HepG2 (cell line): Measurements from ENCODE around the gene DDX20. TPM values are rescaled to one million over a fixed set of nuclear protein-coding genes. Genes with fewer than 3 reads are reported as not detected.

Source experiments
- CCDC6 ChIP-seq: sonication (generic); formaldehyde crosslinking; IDR thresholded peaks from 2 replicates; pipeline ENCODE4 v1.8.1; 2022; ENCODE audit warnings: mild to moderate bottlenecking, missing genetic modification reagents, moderate library complexity
- GFI1 ChIP-seq: sonication (generic); formaldehyde crosslinking; IDR thresholded peaks from 2 replicates; pipeline ENCODE4 v1.5.0; 2020; ENCODE audit warnings: missing genetic modification reagents, mild to moderate bottlenecking, borderline replicate concordance
- GTF3A ChIP-seq: sonication (generic); formaldehyde crosslinking; conservative IDR thresholded peaks from 2 replicates; pipeline ENCODE4 v1.4.0; 2020; ENCODE audit warnings: mild to moderate bottlenecking, missing genetic modification reagents
- HDAC2 ChIP-seq: sonication (generic); formaldehyde crosslinking; IDR thresholded peaks from 2 replicates; pipeline ENCODE4 v1.4.0; 2020; ENCODE audit warnings: missing genetic modification reagents
- KMT2B ChIP-seq: IDR thresholded peaks from 2 replicates; pipeline ENCODE4 v1.6.1; 2016; ENCODE audit warnings: missing genetic modification reagents, missing compliant biosample characterization
- NONO ChIP-seq, 2 experiments: fragments of 450-650 bp in 1 of 2; sonication (generic) in 1 of 2; formaldehyde crosslinking in 1 of 2; IDR thresholded peaks in 1 of 2; conservative IDR thresholded peaks in 1 of 2; 2 replicates each; pipeline versions ENCODE4 v1.6.1 to v1.8.0; 2017 to 2022; ENCODE audit warnings: mild to moderate bottlenecking in 1 of 2, missing genetic modification reagents in 1 of 2, moderate library complexity in 1 of 2
- NR2F6 ChIP-seq, 2 experiments: IDR thresholded peaks; 2 replicates each; pipeline ENCODE4 v1.6.1; 2016; ENCODE audit warnings: antibody characterized with exemption in 1 of 2, mild to moderate bottlenecking in 1 of 2
- POLR2AphosphoS5 ChIP-seq: IDR thresholded peaks from 2 replicates; pipeline ENCODE4 v1.6.1; 2012; ENCODE audit warnings: low read depth, low read length
- POLR2G ChIP-seq: fragments of 200-400 bp; formaldehyde crosslinking; IDR thresholded peaks from 2 replicates; pipeline ENCODE4 v1.6.1; 2018; ENCODE audit warnings: mild to moderate bottlenecking, low read depth, low read length, moderate library complexity
- SNRNP70 ChIP-seq: fragments of 200-400 bp; formaldehyde crosslinking; IDR thresholded peaks from 2 replicates; pipeline ENCODE4 v1.6.1; 2017; ENCODE audit warnings: mild to moderate bottlenecking, low read depth, low read length, moderate library complexity
- SP4 ChIP-seq: sonication (generic); formaldehyde crosslinking; IDR thresholded peaks from 2 replicates; pipeline ENCODE4 v1.8.1; 2023; ENCODE audit warnings: mild to moderate bottlenecking, missing genetic modification reagents
- TAF15 ChIP-seq: fragments of 200-400 bp; formaldehyde crosslinking; IDR thresholded peaks from one replicate; pipeline ENCODE4 v1.6.1; 2018; ENCODE audit warnings: mild to moderate bottlenecking, low read depth, low read length; ENCODE audit not compliant: poor library complexity, severe bottlenecking
- TCF12 ChIP-seq, 2 experiments: fragments of 450-650 bp in 1 of 2; sonication (generic) in 1 of 2; formaldehyde crosslinking in 1 of 2; IDR thresholded peaks; 2 replicates each; pipeline versions ENCODE4 v1.6.1 to v1.8.0; 2017 to 2022; ENCODE audit warnings: antibody characterized with exemption in 1 of 2, mild to moderate bottlenecking in 1 of 2, missing genetic modification reagents in 1 of 2, moderate library complexity in 1 of 2
- ZNF550 ChIP-seq: sonication (generic); formaldehyde crosslinking; IDR thresholded peaks from 2 replicates; pipeline ENCODE4 v1.4.0; 2020; ENCODE audit warnings: mild to moderate bottlenecking, missing genetic modification reagents, borderline replicate concordance
- ZNF564 ChIP-seq: sonication (generic); formaldehyde crosslinking; IDR thresholded peaks from 2 replicates; pipeline ENCODE4 v1.8.1; 2023; ENCODE audit warnings: mild to moderate bottlenecking, missing genetic modification reagents
- ZNF772 ChIP-seq: sonication (generic); formaldehyde crosslinking; IDR thresholded peaks from 2 replicates; pipeline ENCODE4 v1.5.0; 2020; ENCODE audit warnings: mild to moderate bottlenecking, missing genetic modification reagents
- ZNF839 ChIP-seq: sonication (generic); formaldehyde crosslinking; IDR thresholded peaks from 2 replicates; pipeline ENCODE4 v1.4.0; 2020; ENCODE audit warnings: missing genetic modification reagents, mild to moderate bottlenecking, borderline replicate concordance
- ZSCAN22 ChIP-seq: sonication (generic); formaldehyde crosslinking; IDR thresholded peaks from 2 replicates; pipeline ENCODE4 v1.4.0; 2020; ENCODE audit warnings: mild to moderate bottlenecking, missing genetic modification reagents
- polyA plus RNA-seq, 8 experiments: library from polyadenylated mRNA; depleted of rRNA in 3 of 8; stranded (reverse) in 7 of 8; unstranded in 1 of 8; fragments of >200 nt; fragmentation: Illumina TruSeq in 4 of 8; extraction: Trizol in 4 of 8; gene quantifications; 2 replicates each; pipeline versions ENCODE4 v1.2.1 to v1.2.3, GENCODE V29; 2011 to 2016; ENCODE audit warnings: low read depth in 4 of 8, missing spikeins in 1 of 8, mixed read lengths in 1 of 8; ENCODE audit not compliant: insufficient read depth in 1 of 8
- total RNA-seq, 5 experiments: library from RNA; depleted of rRNA; stranded (reverse); fragments of >200 nt; fragmentation: Illumina TruSeq; extraction: Trizol; gene quantifications; 2 replicates each; pipeline ENCODE4 v1.2.3, GENCODE V29; 2016; ENCODE audit warnings: low read depth in 1 of 5
- TF ChIP-seq, protein P1 (sequence below): sonication (generic); formaldehyde crosslinking; IDR thresholded peaks from 2 replicates; pipeline ENCODE4 v1.4.0; 2020; ENCODE audit warnings: missing genetic modification reagents
- TF ChIP-seq, protein P2 (sequence below): IDR thresholded peaks from 2 replicates; pipeline ENCODE4 v1.4.0; 2020; ENCODE audit warnings: mild to moderate bottlenecking, missing genetic modification reagents

Gene DDX20
- total and polyA plus RNA-seq, 2 of the 13 experiments (the other 11 are each of a cell fraction or from before 2014, with no cell fraction given) = 4.0 to 14.3 TPM

DNA sequence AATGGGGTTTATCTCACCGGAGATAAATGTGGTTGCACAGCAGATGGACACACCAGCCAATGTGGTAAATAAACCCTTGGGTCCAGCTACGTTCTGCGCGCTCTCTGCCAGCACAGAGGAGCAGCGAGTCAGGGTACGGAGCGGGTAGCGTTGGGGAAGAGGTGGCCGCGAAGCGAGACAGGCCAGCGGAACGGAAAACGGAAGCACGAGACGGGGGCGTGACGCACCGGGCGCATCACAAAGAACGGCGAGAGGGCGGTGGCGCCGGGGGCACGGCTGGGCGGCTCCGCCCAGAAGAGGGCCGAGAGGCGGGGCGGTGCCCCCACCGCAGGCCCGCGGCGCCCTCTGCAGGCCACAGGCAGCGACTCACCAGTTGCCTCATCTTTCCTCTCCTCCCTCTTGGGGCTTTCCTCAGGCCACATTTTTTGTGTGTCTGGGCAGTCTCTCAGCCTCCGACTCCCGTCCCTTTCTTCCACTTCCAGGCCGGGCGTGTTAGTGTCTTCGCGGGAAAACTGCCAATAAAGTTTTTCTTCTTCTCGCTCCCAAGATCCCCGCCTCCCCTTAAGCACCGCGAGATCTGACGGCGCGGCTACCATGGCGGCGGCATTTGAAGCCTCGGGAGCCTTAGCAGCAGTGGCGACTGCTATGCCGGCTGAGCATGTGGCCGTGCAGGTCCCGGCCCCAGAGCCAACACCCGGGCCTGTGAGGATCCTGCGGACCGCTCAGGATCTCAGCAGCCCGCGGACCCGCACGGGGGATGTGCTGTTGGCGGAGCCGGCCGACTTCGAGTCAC is at the start of gene DDX20 (continued):
- TF ChIP-seq, protein P1, sequence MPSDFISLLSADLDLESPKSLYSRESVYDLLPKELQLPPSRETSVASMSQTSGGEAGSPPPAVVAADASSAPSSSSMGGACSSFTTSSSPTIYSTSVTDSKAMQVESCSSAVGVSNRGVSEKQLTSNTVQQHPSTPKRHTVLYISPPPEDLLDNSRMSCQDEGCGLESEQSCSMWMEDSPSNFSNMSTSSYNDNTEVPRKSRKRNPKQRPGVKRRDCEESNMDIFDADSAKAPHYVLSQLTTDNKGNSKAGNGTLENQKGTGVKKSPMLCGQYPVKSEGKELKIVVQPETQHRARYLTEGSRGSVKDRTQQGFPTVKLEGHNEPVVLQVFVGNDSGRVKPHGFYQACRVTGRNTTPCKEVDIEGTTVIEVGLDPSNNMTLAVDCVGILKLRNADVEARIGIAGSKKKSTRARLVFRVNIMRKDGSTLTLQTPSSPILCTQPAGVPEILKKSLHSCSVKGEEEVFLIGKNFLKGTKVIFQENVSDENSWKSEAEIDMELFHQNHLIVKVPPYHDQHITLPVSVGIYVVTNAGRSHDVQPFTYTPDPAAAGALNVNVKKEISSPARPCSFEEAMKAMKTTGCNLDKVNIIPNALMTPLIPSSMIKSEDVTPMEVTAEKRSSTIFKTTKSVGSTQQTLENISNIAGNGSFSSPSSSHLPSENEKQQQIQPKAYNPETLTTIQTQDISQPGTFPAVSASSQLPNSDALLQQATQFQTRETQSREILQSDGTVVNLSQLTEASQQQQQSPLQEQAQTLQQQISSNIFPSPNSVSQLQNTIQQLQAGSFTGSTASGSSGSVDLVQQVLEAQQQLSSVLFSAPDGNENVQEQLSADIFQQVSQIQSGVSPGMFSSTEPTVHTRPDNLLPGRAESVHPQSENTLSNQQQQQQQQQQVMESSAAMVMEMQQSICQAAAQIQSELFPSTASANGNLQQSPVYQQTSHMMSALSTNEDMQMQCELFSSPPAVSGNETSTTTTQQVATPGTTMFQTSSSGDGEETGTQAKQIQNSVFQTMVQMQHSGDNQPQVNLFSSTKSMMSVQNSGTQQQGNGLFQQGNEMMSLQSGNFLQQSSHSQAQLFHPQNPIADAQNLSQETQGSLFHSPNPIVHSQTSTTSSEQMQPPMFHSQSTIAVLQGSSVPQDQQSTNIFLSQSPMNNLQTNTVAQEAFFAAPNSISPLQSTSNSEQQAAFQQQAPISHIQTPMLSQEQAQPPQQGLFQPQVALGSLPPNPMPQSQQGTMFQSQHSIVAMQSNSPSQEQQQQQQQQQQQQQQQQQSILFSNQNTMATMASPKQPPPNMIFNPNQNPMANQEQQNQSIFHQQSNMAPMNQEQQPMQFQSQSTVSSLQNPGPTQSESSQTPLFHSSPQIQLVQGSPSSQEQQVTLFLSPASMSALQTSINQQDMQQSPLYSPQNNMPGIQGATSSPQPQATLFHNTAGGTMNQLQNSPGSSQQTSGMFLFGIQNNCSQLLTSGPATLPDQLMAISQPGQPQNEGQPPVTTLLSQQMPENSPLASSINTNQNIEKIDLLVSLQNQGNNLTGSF (CRISPR knock-in tag) = no peak
- TF ChIP-seq HDAC2 (CRISPR knock-in tag) (peak; percentile 34; the same call in 1 of the 2 replicates), ZNF564 (no peak; the same call in 1 of the 2 replicates), TCF12 (IDR thresholded peaks at IDR 0.05) (no peak), TCF12 (CRISPR knock-in tag; IDR thresholded peaks at IDR 0.05) (no peak), POLR2G (peak; percentile 82), CCDC6 (peak; percentile 33; the same call in 1 of the 2 replicates), GTF3A (CRISPR knock-in tag) (no peak), NONO (IDR thresholded peaks at IDR 0.05) (no peak), NONO (CRISPR knock-in tag; conservative IDR thresholded peaks at IDR 0.05) (peak; percentile 77), SP4 (CRISPR knock-in tag) (peak; percentile 90), POLR2AphosphoS5 (peak; percentile 54), ZNF772 (CRISPR knock-in tag) (peak; percentile 70; the same call in 1 of the 2 replicates), TAF15 (no peak), ZSCAN22 (CRISPR knock-in tag) (no peak), ZNF550 (CRISPR knock-in tag) (no peak), GFI1 (CRISPR knock-in tag) (no peak), ZNF839 (CRISPR knock-in tag) (0 out of 2 replicates have a peak, but pooled peaks have one; percentile 35), NR2F6 (IDR thresholded peaks at IDR 0.05) (no peak), NR2F6 (CRISPR knock-in tag; IDR thresholded peaks at IDR 0.05) (peak; percentile 17; the same call in 1 of the 2 replicates), SNRNP70 (no peak), KMT2B (CRISPR knock-in tag) (peak; percentile 97)
- TF ChIP-seq, protein P2, sequence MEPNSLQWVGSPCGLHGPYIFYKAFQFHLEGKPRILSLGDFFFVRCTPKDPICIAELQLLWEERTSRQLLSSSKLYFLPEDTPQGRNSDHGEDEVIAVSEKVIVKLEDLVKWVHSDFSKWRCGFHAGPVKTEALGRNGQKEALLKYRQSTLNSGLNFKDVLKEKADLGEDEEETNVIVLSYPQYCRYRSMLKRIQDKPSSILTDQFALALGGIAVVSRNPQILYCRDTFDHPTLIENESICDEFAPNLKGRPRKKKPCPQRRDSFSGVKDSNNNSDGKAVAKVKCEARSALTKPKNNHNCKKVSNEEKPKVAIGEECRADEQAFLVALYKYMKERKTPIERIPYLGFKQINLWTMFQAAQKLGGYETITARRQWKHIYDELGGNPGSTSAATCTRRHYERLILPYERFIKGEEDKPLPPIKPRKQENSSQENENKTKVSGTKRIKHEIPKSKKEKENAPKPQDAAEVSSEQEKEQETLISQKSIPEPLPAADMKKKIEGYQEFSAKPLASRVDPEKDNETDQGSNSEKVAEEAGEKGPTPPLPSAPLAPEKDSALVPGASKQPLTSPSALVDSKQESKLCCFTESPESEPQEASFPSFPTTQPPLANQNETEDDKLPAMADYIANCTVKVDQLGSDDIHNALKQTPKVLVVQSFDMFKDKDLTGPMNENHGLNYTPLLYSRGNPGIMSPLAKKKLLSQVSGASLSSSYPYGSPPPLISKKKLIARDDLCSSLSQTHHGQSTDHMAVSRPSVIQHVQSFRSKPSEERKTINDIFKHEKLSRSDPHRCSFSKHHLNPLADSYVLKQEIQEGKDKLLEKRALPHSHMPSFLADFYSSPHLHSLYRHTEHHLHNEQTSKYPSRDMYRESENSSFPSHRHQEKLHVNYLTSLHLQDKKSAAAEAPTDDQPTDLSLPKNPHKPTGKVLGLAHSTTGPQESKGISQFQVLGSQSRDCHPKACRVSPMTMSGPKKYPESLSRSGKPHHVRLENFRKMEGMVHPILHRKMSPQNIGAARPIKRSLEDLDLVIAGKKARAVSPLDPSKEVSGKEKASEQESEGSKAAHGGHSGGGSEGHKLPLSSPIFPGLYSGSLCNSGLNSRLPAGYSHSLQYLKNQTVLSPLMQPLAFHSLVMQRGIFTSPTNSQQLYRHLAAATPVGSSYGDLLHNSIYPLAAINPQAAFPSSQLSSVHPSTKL (CRISPR knock-in tag) = peak; percentile 59
